Measurements from ENCODE around the gene SLC1A6. TPM values are rescaled to one million over a fixed set of nuclear protein-coding genes. Genes with fewer than 3 reads are reported as not detected.

The SLC1A6 gene
- total RNA-seq, 2 donors from 2014 or later = not detected

DNA sequence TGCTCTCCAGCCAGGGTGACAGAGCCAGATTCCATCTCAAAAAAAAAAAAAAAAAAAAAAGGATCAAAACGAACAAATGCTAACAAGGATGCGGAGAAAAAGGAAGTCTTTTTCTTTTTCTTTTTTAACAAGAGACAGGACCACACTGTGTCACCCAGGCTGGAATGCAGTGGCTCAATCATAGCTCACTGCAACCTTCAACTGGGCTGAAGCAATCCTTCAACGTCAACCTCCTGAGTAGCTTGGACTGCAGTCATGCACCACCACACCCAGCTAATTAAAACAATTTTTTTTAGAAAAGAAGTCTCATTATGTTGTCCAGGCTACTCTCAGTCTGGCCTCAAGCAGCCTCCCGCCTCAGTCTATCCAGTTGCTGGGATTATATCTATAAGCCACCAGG is 73.0 kb downstream of the SLC1A6 start:
- DNase-seq (ENCODE audit: low spot score in 2 of 2) (no peak), ATAC-seq (no peak)
- H3K27ac Mint-ChIP-seq = no peak overlapping the region
- no peaks in the 10 kb centered on the region for H3K36me3 Mint-ChIP-seq
- H3K9me3 Mint-ChIP-seq = no peaks in the 10 kb centered on the region

DNA sequence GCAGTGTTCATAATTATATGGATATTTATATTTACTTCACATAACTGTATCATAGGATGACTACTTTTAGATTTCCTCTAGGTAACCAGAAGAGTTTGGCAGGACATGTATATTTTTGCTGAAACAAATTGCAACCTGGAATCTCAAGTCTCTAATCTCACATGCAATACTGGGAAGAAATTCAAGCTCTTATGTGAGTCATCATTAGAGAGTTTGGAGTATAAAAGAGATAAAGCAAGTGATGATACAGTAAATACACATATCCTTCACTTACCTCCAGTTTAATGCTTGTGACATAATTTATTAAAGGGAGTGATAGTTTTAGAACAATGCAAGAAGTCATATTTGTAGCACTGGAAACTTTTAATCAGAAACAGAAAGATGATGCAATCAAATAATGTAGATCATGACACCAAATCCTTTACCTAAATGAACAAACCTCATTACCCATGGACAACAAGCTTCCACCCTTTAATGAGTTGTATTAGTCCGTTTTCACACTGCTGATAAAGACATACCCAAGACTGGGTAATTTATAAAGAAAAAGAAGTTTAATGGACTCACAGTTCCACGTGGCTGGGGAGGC is 77.9 kb downstream of the SLC1A6 start:
- no peak for DNase-seq (ENCODE audit: low spot score in 2 of 2)
- Mint-ChIP-seq H3K27ac (no peak overlapping the region), H3K36me3 (no peaks in the 10 kb centered on the region), H3K9me3 (no peaks in the 10 kb centered on the region)
- ATAC-seq = no peak

Other genes with a start within 250 kb of the SLC1A6 start
- gene ADGRE2, start 201.3 kb downstream of the SLC1A6 start, total RNA-seq = 1 to 10 TPM; 1.2 to 4.7 TPM
- gene OR7A5, start 144.7 kb downstream of the SLC1A6 start, total RNA-seq = not detected
- not detected for gene OR7C1, start 144.7 kb downstream of the SLC1A6 start, total RNA-seq
- gene OR7A10, start 130.9 kb downstream of the SLC1A6 start, total RNA-seq = not detected
- not detected for gene OR7A17, start 93.7 kb downstream of the SLC1A6 start, total RNA-seq
- gene OR7C2, start 38.4 kb downstream of the SLC1A6 start, total RNA-seq = not detected
- not detected for gene CASP14, start 69.6 kb upstream of the SLC1A6 start, total RNA-seq
- gene OR1I1, start 102.3 kb upstream of the SLC1A6 start, total RNA-seq = not detected
- 1 to 10 TPM; 1.9 to 3.9 TPM for gene SYDE1, start 127.5 kb upstream of the SLC1A6 start, total RNA-seq
- gene NOTCH3, start 221.1 kb upstream of the SLC1A6 start, total RNA-seq = under 1 TPM in 1 of 2 donors, not detected in 1; 0.07 TPM

All from activated naive CD4-positive, alpha-beta T cell treated with anti-CD3 and anti-CD28 coated beads, Interleukin-2, amount 50 U/mL, for 72 hours (primary cell).